ENCODE measurements around the gene SRP9.

SRP9 gene

GRCh38 chr1:225762002-225762441 lies 15.6 kb upstream of the SRP9 start:
- Histone ChIP-seq H3K4me3 (ENCODE audit: low read depth in 1 of 2, low read length in 2 of 2) (no peak overlapping the region), H3K4me2 (ENCODE audit: insufficient read depth, low read length) (no peak overlapping the region), H3K36me3 (ENCODE audit: insufficient read depth, low read length) (no peaks in the 10 kb centered on the region), H3K9me3 (ENCODE audit: insufficient read depth, low read length, severe bottlenecking) (no peaks in the 10 kb centered on the region), H3K4me1 (ENCODE audit: insufficient read depth, low read length) (no peaks in the 10 kb centered on the region), H3K27me3 (ENCODE audit: insufficient read depth, low read length, poor library complexity) (peaks cover 3% of the 10 kb centered on the region), H4K20me1 (ENCODE audit: insufficient read depth, low read length) (no peaks in the 10 kb centered on the region), H2AFZ (ENCODE audit: low read depth, low read length) (no peak overlapping the region), H3K9ac (ENCODE audit: low read depth, low read length) (no peak overlapping the region), H3K27ac (ENCODE audit: low read length) (no peak overlapping the region), H3K79me2 (ENCODE audit: insufficient read depth, low read length) (no peaks in the 10 kb centered on the region)
- TF ChIP-seq CTCF (IDR thresholded peaks at IDR 0.05; ENCODE audit: borderline replicate concordance, extremely low read depth, low read length, poor library complexity, severe bottlenecking), result no peak
- TF ChIP-seq EZH2 (IDR thresholded peaks at IDR 0.05; ENCODE audit: borderline replicate concordance, low read depth, low read length, severe bottlenecking), result no peak
- no peak for DNase-seq
- no peak for ATAC-seq (ENCODE audit: insufficient read depth, low read depth)

GRCh38 chr1:225762444-225762843 lies 15.2 kb upstream of the SRP9 start:
- no peak overlapping the region for H2AFZ ChIP-seq (ENCODE audit: low read depth, low read length)
- H3K27me3 ChIP-seq (ENCODE audit: insufficient read depth, low read length, poor library complexity), result peaks cover 3% of the 10 kb centered on the region
- TF ChIP-seq CTCF (IDR thresholded peaks at IDR 0.05; ENCODE audit: borderline replicate concordance, extremely low read depth, low read length, poor library complexity, severe bottlenecking) (no peak), EZH2 (IDR thresholded peaks at IDR 0.05; ENCODE audit: borderline replicate concordance, low read depth, low read length, severe bottlenecking) (no peak)
- H3K4me2 ChIP-seq (ENCODE audit: insufficient read depth, low read length), result no peak overlapping the region
- no peaks in the 10 kb centered on the region for H3K9me3 ChIP-seq (ENCODE audit: insufficient read depth, low read length, severe bottlenecking)
- H3K9ac ChIP-seq (ENCODE audit: low read depth, low read length), result no peak overlapping the region
- no peaks in the 10 kb centered on the region for H3K36me3 ChIP-seq (ENCODE audit: insufficient read depth, low read length)
- H4K20me1 ChIP-seq (ENCODE audit: insufficient read depth, low read length), result no peaks in the 10 kb centered on the region
- ATAC-seq (ENCODE audit: insufficient read depth, low read depth) (no peak), DNase-seq (no peak)
- no peak overlapping the region for H3K4me3 ChIP-seq (ENCODE audit: low read depth in 1 of 2, low read length in 2 of 2)
- no peaks in the 10 kb centered on the region for H3K4me1 ChIP-seq (ENCODE audit: insufficient read depth, low read length)
- no peaks in the 10 kb centered on the region for H3K79me2 ChIP-seq (ENCODE audit: insufficient read depth, low read length)
- H3K27ac ChIP-seq (ENCODE audit: low read length), result no peak overlapping the region

GRCh38 chr1:225763716-225764548 lies 13.7 kb upstream of the SRP9 start:
- Histone ChIP-seq H4K20me1 (ENCODE audit: insufficient read depth, low read length) (no peaks in the 10 kb centered on the region), H3K79me2 (ENCODE audit: insufficient read depth, low read length) (no peaks in the 10 kb centered on the region), H2AFZ (ENCODE audit: low read depth, low read length) (no peak overlapping the region), H3K27ac (ENCODE audit: low read length) (no peak overlapping the region), H3K4me1 (ENCODE audit: insufficient read depth, low read length) (peaks cover 4% of the 10 kb centered on the region; the same call in 1 of the 2 replicates), H3K9me3 (ENCODE audit: insufficient read depth, low read length, severe bottlenecking) (no peaks in the 10 kb centered on the region), H3K9ac (ENCODE audit: low read depth, low read length) (no peak overlapping the region), H3K4me3 (ENCODE audit: low read depth in 1 of 2, low read length in 2 of 2) (no peak overlapping the region), H3K36me3 (ENCODE audit: insufficient read depth, low read length) (no peaks in the 10 kb centered on the region), H3K4me2 (ENCODE audit: insufficient read depth, low read length) (no peak overlapping the region), H3K27me3 (ENCODE audit: insufficient read depth, low read length, poor library complexity) (peaks cover 3% of the 10 kb centered on the region)
- no peak for DNase-seq
- TF ChIP-seq CTCF (IDR thresholded peaks at IDR 0.05; ENCODE audit: borderline replicate concordance, extremely low read depth, low read length, poor library complexity, severe bottlenecking) (no peak), EZH2 (IDR thresholded peaks at IDR 0.05; ENCODE audit: borderline replicate concordance, low read depth, low read length, severe bottlenecking) (no peak)
- ATAC-seq (ENCODE audit: insufficient read depth, low read depth), result no peak
